Stimulated activated CD4-positive, alpha-beta T cell treated with anti-CD3 and anti-CD28 coated beads, Interleukin-4, amount 100 ng/mL, for 4 hours (primary cell): Measurements from ENCODE around the gene LIN52.

Source experiments
- DNase-seq, 2 experiments: peaks; one replicate each; pipeline ENCODE4 v3.0.0-alpha.2; 2020

Gene LIN52

DNA sequence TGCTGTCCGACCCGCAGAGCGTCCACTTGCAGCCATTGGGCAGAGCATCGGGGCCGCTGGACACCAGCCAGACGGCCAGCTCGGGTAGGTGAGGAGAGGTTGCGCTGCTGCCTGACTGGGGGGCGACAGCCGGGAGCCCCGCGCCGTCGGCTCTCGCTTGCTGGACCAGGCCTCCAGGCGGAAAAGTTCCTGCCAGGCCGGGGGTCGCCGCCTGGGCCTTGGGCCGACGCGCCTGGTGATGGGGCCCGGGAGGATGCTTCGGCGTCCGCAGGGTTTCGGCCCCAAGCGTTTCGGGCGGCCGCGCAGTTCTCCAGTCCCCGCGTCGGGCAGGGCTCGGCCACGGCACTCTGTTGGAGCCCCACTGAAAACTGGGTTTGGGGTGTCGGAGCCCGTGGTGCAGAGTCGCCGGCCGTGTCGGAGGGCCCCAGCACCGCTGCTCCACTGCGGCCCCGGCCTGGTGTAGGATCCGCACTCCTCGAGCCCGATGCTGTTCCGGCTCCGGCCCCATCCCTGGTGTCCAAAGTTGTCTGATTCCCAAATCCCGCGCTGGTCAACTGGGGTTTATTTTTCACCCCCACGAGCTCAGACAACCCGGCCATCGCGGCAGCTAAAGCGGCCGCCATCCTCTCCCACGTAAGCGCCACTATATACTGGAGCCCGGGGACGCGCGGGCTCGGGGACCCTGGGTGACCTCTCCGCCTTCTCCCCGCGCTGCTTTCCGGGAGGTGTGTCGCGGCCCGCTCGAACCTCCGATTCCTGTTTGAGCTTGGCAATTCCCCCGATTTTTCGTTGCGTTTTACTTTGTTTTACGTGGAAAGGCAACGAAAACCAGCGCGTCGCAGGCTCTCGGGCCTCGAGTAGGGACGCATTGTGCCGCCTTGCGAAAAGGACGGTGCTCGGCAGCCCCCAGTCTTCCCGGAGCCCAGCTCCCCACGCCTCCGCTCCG lies 155.4 kb downstream of the LIN52 start:
- no peak for DNase-seq

DNA sequence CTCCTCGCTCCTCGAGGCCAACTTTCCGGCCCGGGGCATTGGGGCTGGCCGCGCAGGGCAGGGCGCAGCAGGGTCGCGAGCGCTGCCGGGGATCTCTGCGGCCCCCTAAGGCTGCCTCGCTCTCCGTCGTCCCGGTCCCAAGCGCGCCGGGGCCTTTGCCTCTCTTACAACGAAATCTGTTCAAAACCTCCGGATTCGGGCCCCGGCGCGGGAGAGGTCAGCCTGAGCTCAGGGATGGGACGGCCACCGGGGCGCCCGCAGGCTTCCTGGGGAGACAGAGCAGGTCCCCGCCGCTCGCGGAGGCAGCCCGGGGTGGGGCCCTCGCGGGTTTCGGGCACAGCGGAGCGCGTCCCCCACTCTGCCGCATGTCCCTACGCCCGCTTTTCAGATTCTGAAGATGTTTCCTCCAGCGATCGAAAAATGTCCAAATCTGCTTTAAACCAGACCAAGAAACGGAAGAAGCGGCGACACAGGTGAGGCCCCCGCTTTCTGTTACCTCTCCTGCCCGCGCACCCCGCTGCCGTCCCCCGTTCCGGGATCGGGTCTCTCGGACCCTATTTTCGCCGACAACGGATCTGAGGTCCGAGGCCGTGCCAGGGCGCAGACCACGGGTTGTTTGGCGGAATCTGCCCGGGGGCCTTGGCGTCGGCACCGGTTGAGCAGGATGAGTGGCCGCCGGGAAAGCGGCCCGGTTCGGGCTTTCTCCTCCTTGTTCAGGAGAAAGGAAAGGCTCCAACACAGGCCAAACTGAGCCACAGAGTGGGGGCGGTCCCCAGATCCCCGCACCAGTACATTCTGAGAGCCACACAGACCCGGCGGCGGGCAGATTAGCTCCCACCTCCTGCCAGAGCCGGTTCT lies 156.3 kb downstream of the LIN52 start:
- DNase-seq = no peak

DNA sequence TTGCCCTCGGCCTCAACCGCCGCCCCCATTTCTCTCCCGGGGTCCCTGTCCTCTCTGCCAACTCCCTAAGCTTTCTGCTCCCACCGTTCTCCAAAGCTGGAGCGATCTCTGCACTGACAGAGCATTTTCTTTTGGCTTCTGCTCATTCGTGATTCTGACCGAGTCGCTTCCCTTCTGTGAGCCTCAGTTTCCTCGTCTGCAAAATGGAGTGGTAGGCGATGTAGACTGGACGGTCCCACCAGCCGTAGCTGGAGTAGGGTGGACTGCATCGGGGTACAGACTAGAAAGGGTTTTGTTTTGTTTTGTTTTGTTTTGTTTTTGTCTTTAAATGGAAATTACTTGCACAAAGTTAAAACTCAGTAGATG lies 156.9 kb downstream of the LIN52 start:
- no peak for DNase-seq

DNA sequence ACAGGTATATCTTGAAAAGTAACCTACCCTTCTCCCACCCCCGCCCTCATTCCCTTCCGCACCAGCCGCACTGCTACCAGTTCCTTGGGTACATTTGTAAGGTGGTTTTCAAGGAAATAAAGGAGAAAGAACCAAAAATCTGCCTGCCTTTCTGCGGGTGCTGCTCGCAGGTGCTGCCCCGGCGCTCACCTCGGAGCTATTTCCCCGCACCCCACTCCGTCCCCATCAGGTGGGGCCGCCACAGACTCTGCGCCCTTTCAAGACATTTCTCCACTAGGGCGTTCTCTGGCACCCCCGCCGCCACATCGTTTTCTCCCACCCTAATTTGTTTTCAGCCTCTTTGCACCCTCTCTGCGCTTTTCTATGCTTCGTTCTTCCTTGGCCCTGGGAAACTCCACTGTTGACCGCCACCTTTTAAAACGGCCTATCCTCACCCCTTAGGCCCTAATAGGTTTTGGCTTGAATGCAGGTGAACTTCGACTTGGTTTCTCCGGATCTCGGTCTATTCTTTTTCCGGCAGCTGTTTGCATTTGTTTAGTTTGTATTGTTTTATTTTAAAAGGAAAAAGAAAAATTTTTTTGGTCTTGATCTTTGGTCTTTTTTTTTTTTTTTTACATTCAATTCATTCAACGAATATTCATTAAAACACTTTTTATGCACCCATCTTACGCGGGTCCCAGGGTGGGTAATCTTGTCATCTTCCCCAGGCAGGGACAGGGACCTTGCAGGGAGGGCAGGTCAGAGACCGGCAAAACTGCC lies 157.4 kb downstream of the LIN52 start:
- no peak for DNase-seq

DNA sequence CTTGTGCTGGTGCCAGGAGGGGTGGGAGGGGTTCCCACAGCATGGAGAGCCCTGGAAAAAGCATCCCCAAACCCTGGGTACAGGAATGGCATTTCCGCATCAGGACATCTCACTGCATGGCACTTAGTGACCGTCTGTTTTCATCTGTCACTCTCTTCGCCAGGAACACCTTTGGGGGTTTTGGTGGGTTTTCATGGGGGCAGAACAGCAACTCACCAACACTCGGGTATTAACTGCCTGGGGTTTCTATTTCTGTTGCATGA lies 158.0 kb downstream of the LIN52 start:
- no peak for DNase-seq

DNA sequence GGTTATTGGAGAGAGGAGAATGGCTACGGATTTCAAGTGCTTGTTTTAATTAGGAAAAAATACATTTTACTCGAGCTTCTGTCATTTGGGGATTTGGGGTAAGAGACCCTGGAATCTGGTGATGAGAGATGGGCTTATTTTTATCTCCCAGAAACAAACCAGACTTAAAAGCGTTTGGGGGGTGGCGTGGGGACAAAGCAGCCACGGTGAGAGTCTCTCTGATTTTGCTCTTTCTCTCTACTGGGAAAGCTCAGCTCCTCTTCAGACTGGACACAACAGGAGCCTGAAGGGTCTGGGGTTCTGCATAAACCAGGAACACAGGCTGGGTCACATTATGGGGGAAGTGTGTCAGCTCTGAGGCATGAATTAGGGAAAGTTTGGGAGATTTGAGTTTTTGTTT lies 158.3 kb downstream of the LIN52 start:
- DNase-seq = no peak

DNA sequence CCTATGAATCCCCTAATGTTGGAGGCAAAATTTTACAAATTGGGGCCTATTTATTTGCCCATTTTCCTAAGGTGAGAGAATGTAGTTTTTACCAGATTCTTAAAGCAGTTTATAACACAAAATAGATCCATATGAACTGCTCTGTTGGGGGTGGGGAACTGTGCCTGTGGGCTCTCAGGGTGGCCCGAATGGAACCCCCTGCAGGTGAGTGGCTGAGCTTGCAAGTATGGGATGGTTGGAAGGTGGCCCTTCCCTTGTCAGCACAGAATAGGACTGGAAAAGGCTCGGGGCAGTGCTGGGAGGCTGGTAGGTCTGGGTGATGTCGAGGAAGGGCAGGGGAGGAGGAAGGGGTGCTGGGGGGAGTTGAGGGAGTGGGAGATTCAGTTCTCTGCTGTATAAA lies 159.4 kb downstream of the LIN52 start:
- DNase-seq = no peak

DNA sequence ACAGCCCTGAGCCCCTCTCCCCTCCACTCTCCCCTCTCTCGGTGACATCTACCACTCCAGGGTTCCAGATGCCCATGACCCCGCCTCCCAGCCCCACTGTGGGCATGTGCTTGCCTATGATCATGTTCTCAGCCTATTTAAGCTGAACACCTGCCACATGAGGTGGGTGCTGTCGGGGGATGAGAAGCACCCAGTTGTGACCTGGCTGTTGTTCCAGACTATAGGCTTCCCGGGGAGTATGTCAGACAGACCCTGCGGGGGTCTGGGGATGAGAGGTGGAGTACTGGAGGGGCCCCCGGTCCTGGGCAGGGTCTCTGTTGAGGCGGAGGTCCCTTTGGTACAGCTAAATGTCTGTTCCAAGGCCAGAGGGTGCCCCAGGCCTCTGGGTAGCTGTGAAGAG lies 160.5 kb downstream of the LIN52 start:
- no peak for DNase-seq

DNA sequence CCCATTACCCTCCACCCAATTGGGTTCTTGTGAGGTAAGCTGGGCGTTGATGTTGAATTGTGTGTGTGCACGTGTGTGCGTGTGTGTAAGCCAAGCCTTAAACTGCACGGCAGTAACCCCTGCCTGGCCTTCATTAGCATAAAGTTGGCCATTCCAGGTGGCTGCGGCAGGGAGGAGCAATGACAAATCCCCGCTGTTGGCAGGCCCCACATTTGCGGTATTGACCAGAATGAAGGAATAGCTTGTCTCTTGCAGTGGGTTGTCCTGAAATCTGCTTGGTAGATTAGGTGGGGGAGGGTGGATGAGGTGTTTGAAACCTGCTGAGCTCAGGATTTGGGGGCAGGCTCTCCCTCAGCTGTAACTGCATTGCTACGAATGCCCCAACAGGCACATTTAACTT lies 161.8 kb downstream of the LIN52 start:
- DNase-seq = no peak

DNA sequence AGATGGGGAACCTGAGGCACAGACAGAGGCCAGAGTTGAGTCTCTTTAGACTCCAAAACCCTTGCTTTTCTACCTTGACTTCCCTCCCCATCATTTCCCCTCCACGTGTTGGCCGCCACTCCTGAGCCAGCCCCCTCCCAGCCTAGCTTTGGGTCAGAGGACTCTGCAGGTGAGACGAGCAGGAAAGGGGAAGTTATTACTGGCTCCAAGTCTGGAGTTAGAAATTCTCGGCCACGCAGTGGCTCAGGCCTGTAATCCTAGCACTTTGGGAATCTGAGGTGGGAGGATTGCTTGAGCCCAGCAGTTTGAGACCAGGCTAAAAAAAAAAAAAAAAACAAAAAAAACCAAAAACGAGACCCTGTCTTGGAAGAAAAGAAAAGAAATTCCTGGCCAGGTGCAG lies 163.3 kb downstream of the LIN52 start:
- no peak for DNase-seq

DNA sequence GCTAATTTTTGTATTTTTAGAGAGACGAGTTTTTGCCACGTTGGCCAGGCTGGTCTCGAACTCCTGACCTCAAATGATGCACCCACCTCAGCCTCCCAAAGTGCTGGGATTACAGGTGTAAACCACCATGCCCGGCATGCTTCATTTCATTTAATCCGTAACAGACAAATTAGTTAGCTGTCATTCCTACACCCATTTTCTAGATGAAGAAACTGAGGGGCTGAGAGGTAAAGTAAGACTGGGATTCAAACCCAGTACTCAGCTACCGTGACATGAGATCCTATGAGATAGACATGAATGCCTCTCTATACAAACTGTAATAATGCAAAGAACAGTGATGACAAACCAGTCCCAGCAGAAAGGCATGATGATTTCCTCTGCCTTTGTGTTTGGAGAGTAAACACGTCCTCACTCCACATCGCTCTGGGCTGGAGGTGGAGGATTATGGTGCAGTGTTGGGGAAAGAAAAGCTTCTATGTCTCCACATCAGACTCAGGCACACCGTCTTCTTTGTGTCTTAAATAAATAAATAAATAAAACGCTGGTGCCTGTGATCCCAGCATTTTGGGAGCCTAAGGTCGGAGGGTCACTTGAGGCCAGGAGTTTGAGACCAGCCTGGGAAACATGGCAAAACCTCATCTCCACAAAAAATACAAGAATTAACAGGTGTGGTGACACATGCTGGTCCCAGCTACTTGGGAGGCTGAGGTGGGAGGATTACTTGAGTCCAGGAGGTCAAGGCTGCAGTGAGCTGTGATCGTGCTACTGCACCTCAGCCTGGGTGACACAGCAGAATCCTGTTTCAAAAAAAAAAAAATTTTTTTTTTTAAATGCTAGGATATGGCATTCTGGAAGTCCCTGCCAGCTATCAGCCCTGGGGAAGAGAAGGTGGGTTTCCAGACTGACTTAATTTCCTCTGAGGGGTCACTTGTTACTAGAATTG lies 164.9 kb downstream of the LIN52 start:
- no peak for DNase-seq
